SK-N-SH (cell line): Measurements from ENCODE around the gene SYNDIG1L. TPM values are rescaled to one million over a fixed set of nuclear protein-coding genes. Genes with fewer than 3 reads are reported as not detected.

Source experiments
- CTCF ChIA-PET: fragments of 300-600, 350-600 bp; formaldehyde crosslinking; extraction: SDS; loops from one replicate; lab custom pipeline; 2021; lab: Yijun Ruan, JAX
- POLR2A ChIA-PET: fragments of 350-600 bp; sonication (Branson Sonifier 250); formaldehyde crosslinking; extraction: SDS; loops from one replicate; lab custom pipeline; 2020; ENCODE audit warnings: antibody characterized with exemption, inconsistent platforms; lab: Yijun Ruan, JAX
- DNase-seq: peaks from one replicate; pipeline ENCODE4 v3.0.0; 2012
- H2AFZ ChIP-seq: fragments of 200-600 bp; sonication (generic); 2 replicates; pipeline ENCODE4 v1.8.1; 2016; ENCODE audit warnings: antibody characterized with exemption, mild to moderate bottlenecking, low read depth
- H3F3A ChIP-seq: fragments of 200-600 bp; sonication (generic); replicated peaks from 2 replicates; pipeline ENCODE3; 2016; ENCODE audit warnings: antibody characterized with exemption, mild to moderate bottlenecking; ENCODE audit not compliant: insufficient read depth
- H3K27ac ChIP-seq, 2 experiments: fragments of 200-500 bp in 1 of 2; fragments of 200-600 bp in 1 of 2; sonication (Bioruptor generic) in 1 of 2; sonication (generic), shearing (Covaris generic) in 1 of 2; 2 replicates each; pipeline versions ENCODE4 v1.5.1 to v1.6.1; 2014 to 2016; ENCODE audit warnings: low read depth in 2 of 2, inconsistent platforms in 1 of 2, low read length in 1 of 2, mild to moderate bottlenecking in 1 of 2, mixed read lengths in 1 of 2
- H3K27me3 ChIP-seq: fragments of 200-600 bp; sonication (generic), shearing (Covaris generic); 2 replicates; pipeline ENCODE4 v1.6.1; 2016; ENCODE audit warnings: mixed run types; ENCODE audit not compliant: insufficient read depth
- H3K36me3 ChIP-seq, 2 experiments: fragments of 200-500 bp in 1 of 2; fragments of 200-600 bp in 1 of 2; sonication (Bioruptor generic) in 1 of 2; sonication (generic) in 1 of 2; replicated peaks in 1 of 2; 2 replicates each; pipeline versions ENCODE3 to v1.5.1; 2014 to 2016; ENCODE audit warnings: low read length in 1 of 2, mild to moderate bottlenecking in 1 of 2; ENCODE audit not compliant: insufficient read depth in 2 of 2, control insufficient read depth in 1 of 2
- H3K4me1 ChIP-seq, 2 experiments: fragments of 200-500 bp in 1 of 2; fragments of 200-600 bp in 1 of 2; sonication (Bioruptor generic) in 1 of 2; sonication (generic), shearing (Covaris generic) in 1 of 2; 2 replicates each; pipeline versions ENCODE4 v1.5.1 to v1.6.1; 2014 to 2016; ENCODE audit warnings: low read depth in 1 of 2, low read length in 1 of 2, mixed run types in 1 of 2; ENCODE audit not compliant: insufficient read depth in 2 of 2, control insufficient read depth in 1 of 2
- H3K4me2 ChIP-seq: fragments of 200-600 bp; sonication (generic), shearing (Covaris generic); 2 replicates; pipeline ENCODE4 v1.6.1; 2017; ENCODE audit warnings: mixed run types
- H3K4me3 ChIP-seq, 2 experiments: fragments of 200-500 bp in 1 of 2; fragments of 200-600 bp in 1 of 2; sonication (Bioruptor generic) in 1 of 2; sonication (generic), shearing (Covaris generic) in 1 of 2; 2 replicates each; pipeline versions ENCODE4 v1.5.1 to v1.8.1; 2014 to 2016; ENCODE audit warnings: low read depth in 2 of 2, inconsistent platforms in 1 of 2, low read length in 1 of 2, mild to moderate bottlenecking in 1 of 2, mixed read lengths in 1 of 2, moderate library complexity in 1 of 2
- H3K79me2 ChIP-seq: fragments of 200-600 bp; sonication (generic); 2 replicates; pipeline ENCODE4 v1.8.1; 2017; ENCODE audit warnings: mild to moderate bottlenecking; ENCODE audit not compliant: insufficient read depth
- H3K9ac ChIP-seq: fragments of 200-600 bp; sonication (generic); 2 replicates; pipeline ENCODE4 v1.6.1; 2017; ENCODE audit warnings: mixed run types
- H3K9me2 ChIP-seq: fragments of 200-600 bp; sonication (generic); 2 replicates; pipeline ENCODE4 v1.6.1; 2017; ENCODE audit warnings: mixed run types
- H3K9me3 ChIP-seq: fragments of 200-600 bp; sonication (generic); 2 replicates; pipeline ENCODE4 v1.6.1; 2017; ENCODE audit warnings: mixed run types, mild to moderate bottlenecking, moderate library complexity
- H4K20me1 ChIP-seq: fragments of 200-600 bp; sonication (generic); 2 replicates; pipeline ENCODE4 v1.6.1; 2017; ENCODE audit warnings: mild to moderate bottlenecking, mixed run types; ENCODE audit not compliant: insufficient read depth
- CTCF ChIP-seq: fragments of 200-600 bp; sonication (generic); IDR thresholded peaks from 2 replicates; pipeline ENCODE4 v1.6.1; 2017; ENCODE audit warnings: antibody characterized with exemption, mild to moderate bottlenecking, moderate library complexity
- ELF1 ChIP-seq: IDR thresholded peaks from 2 replicates; pipeline ENCODE4 v1.4.0; 2012
- EP300 ChIP-seq, 2 experiments: IDR thresholded peaks; 2 replicates each; pipeline versions ENCODE4 v1.4.0 to v1.6.1; 2012; ENCODE audit warnings: borderline replicate concordance in 1 of 2, low read depth in 1 of 2, low read length in 1 of 2
- FOXM1 ChIP-seq: IDR thresholded peaks from 2 replicates; pipeline ENCODE4 v1.4.0; 2012; ENCODE audit warnings: low read depth, mild to moderate bottlenecking
- GABPA ChIP-seq: IDR thresholded peaks from 2 replicates; pipeline ENCODE4 v1.4.0; 2012; ENCODE audit warnings: low read depth, mild to moderate bottlenecking
- IRF3 ChIP-seq: fragments of 150-350 bp; IDR thresholded peaks from 2 replicates; pipeline ENCODE4 v1.6.1; 2016; ENCODE audit warnings: mild to moderate bottlenecking, low read depth, low read length
- JUND ChIP-seq: IDR thresholded peaks from 2 replicates; pipeline ENCODE4 v1.4.0; 2012
- MXI1 ChIP-seq: IDR thresholded peaks from 2 replicates; pipeline ENCODE4 v1.6.1; 2012; ENCODE audit warnings: mild to moderate bottlenecking, low read depth, low read length, improper control_type of control experiment
- NFIC ChIP-seq: IDR thresholded peaks from 2 replicates; pipeline ENCODE4 v1.4.0; 2012; ENCODE audit warnings: borderline replicate concordance
- PBX3 ChIP-seq: IDR thresholded peaks from 2 replicates; pipeline ENCODE4; 2012
- RAD21 ChIP-seq: IDR thresholded peaks from 2 replicates; pipeline ENCODE4 v1.6.1; 2012; ENCODE audit warnings: mild to moderate bottlenecking, low read length
- RCOR1 ChIP-seq: fragments of 150-350 bp; IDR thresholded peaks from 2 replicates; pipeline ENCODE4 v1.6.1; 2017; ENCODE audit warnings: antibody characterized with exemption, low read length
- TAF1 ChIP-seq: IDR thresholded peaks from 2 replicates; pipeline ENCODE4 v1.6.1; 2012; ENCODE audit warnings: low read depth, mild to moderate bottlenecking, low read length, moderate library complexity, borderline replicate concordance
- WGBS: methylation state at CpG from one replicate; pipeline ENCODE4 v1.1.6; 2017; ENCODE audit warnings: low lambda C conversion rate; 5-methylcytosine and 5-hydroxymethylcytosine counted together
- polyA plus RNA-seq, 3 experiments: library from polyadenylated mRNA; depleted of rRNA; stranded (reverse); fragments of >200 nt; gene quantifications; 2 replicates each; pipeline ENCODE4 v1.2.3, GENCODE V29; 2012
- TF ChIP-seq, protein P1 (sequence below): IDR thresholded peaks from 2 replicates; pipeline ENCODE4 v1.6.1; 2012; ENCODE audit warnings: mild to moderate bottlenecking, low read depth, low read length, moderate library complexity
- TF ChIP-seq, protein P2 (sequence below): IDR thresholded peaks from 2 replicates; pipeline ENCODE4 v1.4.0; 2012; ENCODE audit warnings: low read depth
- TF ChIP-seq, protein P3 (sequence below): fragments of 150-350 bp; IDR thresholded peaks from 2 replicates; pipeline ENCODE4 v1.6.1; 2017; ENCODE audit warnings: antibody characterized with exemption, low read length, low read depth, borderline replicate concordance

The SYNDIG1L gene
- polyA plus RNA-seq, 1 of the 3 experiments (the other 2 are of a cell fraction): not detected

GRCh38 chr14:74417611-74418010, 8.4 kb downstream of the SYNDIG1L start:
- Histone ChIP-seq H3K27me3 (peaks cover 12% of the 10 kb centered on the region; the same call in 1 of the 2 replicates), H4K20me1 (no peaks in the 10 kb centered on the region), H3K9ac (no peak overlapping the region), H3K4me2 (no peak overlapping the region), H3K36me3 (no peaks in the 10 kb centered on the region), H3K27ac (no peak overlapping the region), H3K4me1 (peaks cover 0 to 6% of the 10 kb centered on the region in 2 experiments; a peak in 1 of 4 replicates), H3K4me3 (no peak overlapping the region), H3K9me3 (no peaks in the 10 kb centered on the region), H3K79me2 (no peaks in the 10 kb centered on the region), H3F3A (no peaks in the 10 kb centered on the region), H2AFZ (no peak overlapping the region), H3K9me2 (no peaks in the 10 kb centered on the region)
- no peak for DNase-seq
- TF ChIP-seq ELF1 (no peak), FOXM1 (no peak), RCOR1 (no peak), JUND (no peak), CTCF (no peak), RAD21 (no peak), MXI1 (no peak), IRF3 (no peak), GABPA (no peak), TAF1 (no peak), EP300 (IDR thresholded peaks at IDR 0.05; ENCODE audit: borderline replicate concordance in 1 of 2, low read depth in 1 of 2, low read length in 1 of 2) (no peak; a peak in 1 of 4 replicates), PBX3 (no peak), NFIC (no peak)
- TF ChIP-seq, protein P1, sequence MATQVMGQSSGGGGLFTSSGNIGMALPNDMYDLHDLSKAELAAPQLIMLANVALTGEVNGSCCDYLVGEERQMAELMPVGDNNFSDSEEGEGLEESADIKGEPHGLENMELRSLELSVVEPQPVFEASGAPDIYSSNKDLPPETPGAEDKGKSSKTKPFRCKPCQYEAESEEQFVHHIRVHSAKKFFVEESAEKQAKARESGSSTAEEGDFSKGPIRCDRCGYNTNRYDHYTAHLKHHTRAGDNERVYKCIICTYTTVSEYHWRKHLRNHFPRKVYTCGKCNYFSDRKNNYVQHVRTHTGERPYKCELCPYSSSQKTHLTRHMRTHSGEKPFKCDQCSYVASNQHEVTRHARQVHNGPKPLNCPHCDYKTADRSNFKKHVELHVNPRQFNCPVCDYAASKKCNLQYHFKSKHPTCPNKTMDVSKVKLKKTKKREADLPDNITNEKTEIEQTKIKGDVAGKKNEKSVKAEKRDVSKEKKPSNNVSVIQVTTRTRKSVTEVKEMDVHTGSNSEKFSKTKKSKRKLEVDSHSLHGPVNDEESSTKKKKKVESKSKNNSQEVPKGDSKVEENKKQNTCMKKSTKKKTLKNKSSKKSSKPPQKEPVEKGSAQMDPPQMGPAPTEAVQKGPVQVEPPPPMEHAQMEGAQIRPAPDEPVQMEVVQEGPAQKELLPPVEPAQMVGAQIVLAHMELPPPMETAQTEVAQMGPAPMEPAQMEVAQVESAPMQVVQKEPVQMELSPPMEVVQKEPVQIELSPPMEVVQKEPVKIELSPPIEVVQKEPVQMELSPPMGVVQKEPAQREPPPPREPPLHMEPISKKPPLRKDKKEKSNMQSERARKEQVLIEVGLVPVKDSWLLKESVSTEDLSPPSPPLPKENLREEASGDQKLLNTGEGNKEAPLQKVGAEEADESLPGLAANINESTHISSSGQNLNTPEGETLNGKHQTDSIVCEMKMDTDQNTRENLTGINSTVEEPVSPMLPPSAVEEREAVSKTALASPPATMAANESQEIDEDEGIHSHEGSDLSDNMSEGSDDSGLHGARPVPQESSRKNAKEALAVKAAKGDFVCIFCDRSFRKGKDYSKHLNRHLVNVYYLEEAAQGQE: no peak
- TF ChIP-seq, protein P2, sequence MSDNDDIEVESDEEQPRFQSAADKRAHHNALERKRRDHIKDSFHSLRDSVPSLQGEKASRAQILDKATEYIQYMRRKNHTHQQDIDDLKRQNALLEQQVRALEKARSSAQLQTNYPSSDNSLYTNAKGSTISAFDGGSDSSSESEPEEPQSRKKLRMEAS: no peak
- TF ChIP-seq, protein P3, sequence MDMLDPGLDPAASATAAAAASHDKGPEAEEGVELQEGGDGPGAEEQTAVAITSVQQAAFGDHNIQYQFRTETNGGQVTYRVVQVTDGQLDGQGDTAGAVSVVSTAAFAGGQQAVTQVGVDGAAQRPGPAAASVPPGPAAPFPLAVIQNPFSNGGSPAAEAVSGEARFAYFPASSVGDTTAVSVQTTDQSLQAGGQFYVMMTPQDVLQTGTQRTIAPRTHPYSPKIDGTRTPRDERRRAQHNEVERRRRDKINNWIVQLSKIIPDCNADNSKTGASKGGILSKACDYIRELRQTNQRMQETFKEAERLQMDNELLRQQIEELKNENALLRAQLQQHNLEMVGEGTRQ: no peak
- WGBS: 19% methylated on average over 3 of the region's 3 CpGs
- POLR2A ChIA-PET: no interaction called here
- CTCF ChIA-PET: no interaction called here
